IPS-18a (cell line): Measurements from ENCODE around the gene VPS41.

Experiments
- H3K27ac ChIP-seq: one replicate; pipeline ENCODE4 v1.5.1; 2013; ENCODE audit warnings: low read length
- H3K27me3 ChIP-seq: one replicate; pipeline ENCODE4 v1.6.1; 2013; ENCODE audit warnings: mild to moderate bottlenecking, low read length; ENCODE audit not compliant: control insufficient read depth, insufficient read depth
- H3K36me3 ChIP-seq: one replicate; pipeline ENCODE4 v1.6.1; 2013; ENCODE audit warnings: low read depth, low read length; ENCODE audit not compliant: control insufficient read depth
- H3K4me1 ChIP-seq: one replicate; pipeline ENCODE4 v1.6.1; 2013; ENCODE audit warnings: low read depth, low read length; ENCODE audit not compliant: control insufficient read depth
- H3K4me3 ChIP-seq: one replicate; pipeline ENCODE4 v1.5.1; 2013; ENCODE audit warnings: low read length
- H3K9ac ChIP-seq: one replicate; pipeline ENCODE4 v1.6.1; 2013; ENCODE audit warnings: mild to moderate bottlenecking, low read length, moderate library complexity
- H3K9me3 ChIP-seq: one replicate; pipeline ENCODE4 v1.6.1; 2013; ENCODE audit warnings: low read depth, low read length; ENCODE audit not compliant: control insufficient read depth

Gene VPS41

GRCh38 chr7:38681882-38682281, 227.1 kb downstream of the VPS41 start:
- no peak overlapping the region for H3K27ac ChIP-seq
- peaks cover 5% of the 10 kb centered on the region for H3K4me1 ChIP-seq
- H3K9me3 ChIP-seq, result no peaks in the 10 kb centered on the region

GRCh38 chr7:38679419-38679818, 229.6 kb downstream of the VPS41 start:
- no peaks in the 10 kb centered on the region for H3K27me3 ChIP-seq

More at GRCh38 chr7:38681882-38682281, 227.1 kb downstream of the VPS41 start:
- no peaks in the 10 kb centered on the region for H3K27me3 ChIP-seq
- no peak overlapping the region for H3K9ac ChIP-seq
- no peaks in the 10 kb centered on the region for H3K36me3 ChIP-seq
- no peak overlapping the region for H3K4me3 ChIP-seq

GRCh38 chr7:38678698-38679054, 230.3 kb downstream of the VPS41 start:
- H3K4me1 ChIP-seq, result peaks cover 5% of the 10 kb centered on the region

More at GRCh38 chr7:38679419-38679818, 229.6 kb downstream of the VPS41 start:
- H3K9me3 ChIP-seq, result no peaks in the 10 kb centered on the region
- H3K9ac ChIP-seq, result no peak overlapping the region
- H3K36me3 ChIP-seq, result no peaks in the 10 kb centered on the region
- H3K4me3 ChIP-seq, result no peak overlapping the region
- H3K27ac ChIP-seq, result no peak overlapping the region
- peaks cover 5% of the 10 kb centered on the region for H3K4me1 ChIP-seq

GRCh38 chr7:38677981-38678697, 230.9 kb downstream of the VPS41 start:
- H3K9me3 ChIP-seq, result no peaks in the 10 kb centered on the region
- no peaks in the 10 kb centered on the region for H3K27me3 ChIP-seq
- H3K9ac ChIP-seq, result no peak overlapping the region

More at GRCh38 chr7:38678698-38679054, 230.3 kb downstream of the VPS41 start:
- Histone ChIP-seq H3K36me3 (no peaks in the 10 kb centered on the region), H3K4me3 (no peak overlapping the region), H3K27me3 (no peaks in the 10 kb centered on the region), H3K9me3 (no peaks in the 10 kb centered on the region), H3K27ac (no peak overlapping the region), H3K9ac (no peak overlapping the region)

GRCh38 chr7:38675494-38676106, 233.4 kb downstream of the VPS41 start:
- H3K27me3 ChIP-seq, result no peaks in the 10 kb centered on the region
- no peaks in the 10 kb centered on the region for H3K9me3 ChIP-seq
- H3K36me3 ChIP-seq, result no peaks in the 10 kb centered on the region
- no peak overlapping the region for H3K27ac ChIP-seq
- no peak overlapping the region for H3K9ac ChIP-seq
- H3K4me1 ChIP-seq, result no peaks in the 10 kb centered on the region
- no peak overlapping the region for H3K4me3 ChIP-seq

More at GRCh38 chr7:38677981-38678697, 230.9 kb downstream of the VPS41 start:
- Histone ChIP-seq H3K4me3 (no peak overlapping the region), H3K4me1 (peaks cover 5% of the 10 kb centered on the region), H3K36me3 (no peaks in the 10 kb centered on the region), H3K27ac (no peak overlapping the region)

GRCh38 chr7:38674513-38674912, 234.5 kb downstream of the VPS41 start:
- Histone ChIP-seq H3K27ac (no peak overlapping the region), H3K4me1 (no peaks in the 10 kb centered on the region), H3K4me3 (no peak overlapping the region), H3K36me3 (no peaks in the 10 kb centered on the region), H3K9ac (no peak overlapping the region), H3K27me3 (no peaks in the 10 kb centered on the region), H3K9me3 (no peaks in the 10 kb centered on the region)

GRCh38 chr7:38673795-38674194, 235.2 kb downstream of the VPS41 start:
- Histone ChIP-seq H3K4me3 (no peak overlapping the region), H3K27me3 (no peaks in the 10 kb centered on the region)

More at GRCh38 chr7:38673795-38674194, 235.2 kb downstream of the VPS41 start:
- Histone ChIP-seq H3K36me3 (no peaks in the 10 kb centered on the region), H3K4me1 (no peaks in the 10 kb centered on the region), H3K9ac (no peak overlapping the region), H3K27ac (no peak overlapping the region), H3K9me3 (no peaks in the 10 kb centered on the region)
